ENCODE measurements around the gene MCC.

The MCC gene

DNA sequence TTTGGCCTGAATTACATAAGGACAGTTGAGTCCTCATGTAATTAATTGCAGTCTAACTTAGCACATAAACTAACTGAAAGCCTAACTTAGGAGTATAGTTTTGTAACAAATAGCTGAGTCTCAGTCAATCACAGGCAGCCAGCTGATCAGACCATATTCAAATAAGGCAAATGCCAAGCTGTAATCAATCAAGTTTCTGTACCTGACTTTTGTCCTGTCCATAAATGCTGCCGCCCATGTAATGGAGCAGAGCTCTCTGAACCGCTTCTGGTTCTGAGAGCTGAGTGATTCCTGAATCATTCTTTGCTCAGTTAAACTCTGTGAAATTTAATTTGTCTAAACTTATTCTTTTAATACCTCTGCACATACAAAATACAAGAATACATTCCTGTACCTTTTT lies 158.3 kb downstream of the MCC start:
- H3K36me3 ChIP-seq (ENCODE audit: control insufficient read depth, insufficient read depth, low read length): no peaks in the 10 kb centered on the region
- no peak overlapping the region for H2BK5ac ChIP-seq (ENCODE audit: low read length)
- no peaks in the 10 kb centered on the region for H3K79me1 ChIP-seq (ENCODE audit: low read length)
- no peak overlapping the region for H3K27ac ChIP-seq (ENCODE audit: low read depth, low read length)
- no peak overlapping the region for H2BK120ac ChIP-seq (ENCODE audit: low read depth, low read length)
- H3K4ac ChIP-seq (ENCODE audit: low read depth, low read length): no peak overlapping the region
- H3K4me2 ChIP-seq (ENCODE audit: low read length): no peak overlapping the region
- no peak for DNase-seq
- no peaks in the 10 kb centered on the region for H3K4me1 ChIP-seq (ENCODE audit: control insufficient read depth, low read depth, low read length)
- H3K27me3 ChIP-seq (ENCODE audit: insufficient read depth, low read length, poor library complexity): no peaks in the 10 kb centered on the region
- no peak overlapping the region for H3K23ac ChIP-seq (ENCODE audit: low read length)
- H3K4me3 ChIP-seq (ENCODE audit: low read length): no peak overlapping the region
- H2BK15ac ChIP-seq (replicated peaks; ENCODE audit: low read depth): no peak overlapping the region
- H3K18ac ChIP-seq (ENCODE audit: low read length): no peak overlapping the region
- no peaks in the 10 kb centered on the region for H3K79me2 ChIP-seq (ENCODE audit: control insufficient read depth, insufficient read depth, low read length)
- H2AK5ac ChIP-seq (ENCODE audit: low read length): peak overlapping the region; percentile 12
- H4K8ac ChIP-seq (ENCODE audit: low read depth, low read length): no peak overlapping the region
- H4K5ac ChIP-seq (ENCODE audit: low read length): no peak overlapping the region
- no peak overlapping the region for H3K56ac ChIP-seq (ENCODE audit: low read length)
- WGBS (ENCODE audit: extremely low coverage, insufficient coverage, low lambda C conversion rate): no CpG with 5 or more reads among the region's 2 CpGs
- H3K9ac ChIP-seq (ENCODE audit: low read length): no peak overlapping the region

DNA sequence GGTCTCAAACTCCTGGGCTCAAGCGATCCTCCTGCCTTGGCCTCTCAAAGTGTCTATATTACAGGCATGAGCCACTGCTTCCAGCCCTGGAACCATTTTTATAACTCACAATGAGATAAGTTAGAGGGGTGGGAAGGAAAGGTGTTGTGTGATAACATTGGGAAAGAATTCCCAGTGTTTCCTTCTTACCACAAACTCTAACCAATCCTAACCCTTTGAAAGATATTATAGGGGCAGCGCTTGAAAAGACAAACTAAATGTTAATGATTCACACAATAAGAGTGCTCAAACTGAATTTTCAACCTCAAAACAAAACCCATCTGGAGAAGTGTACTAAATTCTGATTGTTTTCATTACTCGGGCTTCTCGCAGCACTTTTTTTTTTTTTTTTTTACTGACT lies 163.2 kb downstream of the MCC start:
- no peaks in the 10 kb centered on the region for H3K27me3 ChIP-seq (ENCODE audit: insufficient read depth, low read length, poor library complexity)
- no peak overlapping the region for H2AK5ac ChIP-seq (ENCODE audit: low read length)
- H3K4me2 ChIP-seq (ENCODE audit: low read length): no peak overlapping the region
- no peak overlapping the region for H4K8ac ChIP-seq (ENCODE audit: low read depth, low read length)
- H2BK15ac ChIP-seq (replicated peaks; ENCODE audit: low read depth): no peak overlapping the region
- no peak overlapping the region for H2BK120ac ChIP-seq (ENCODE audit: low read depth, low read length)
- H3K18ac ChIP-seq (ENCODE audit: low read length): no peak overlapping the region
- DNase-seq: no peak
- no peak overlapping the region for H3K4me3 ChIP-seq (ENCODE audit: low read length)
- no CpG with 5 or more reads among the region's 4 CpGs for WGBS (ENCODE audit: extremely low coverage, insufficient coverage, low lambda C conversion rate)
- H3K79me1 ChIP-seq (ENCODE audit: low read length): no peaks in the 10 kb centered on the region
- no peaks in the 10 kb centered on the region for H3K79me2 ChIP-seq (ENCODE audit: control insufficient read depth, insufficient read depth, low read length)
- H3K36me3 ChIP-seq (ENCODE audit: control insufficient read depth, insufficient read depth, low read length): no peaks in the 10 kb centered on the region
- H3K4me1 ChIP-seq (ENCODE audit: control insufficient read depth, low read depth, low read length): no peaks in the 10 kb centered on the region
- no peak overlapping the region for H3K9ac ChIP-seq (ENCODE audit: low read length)
- no peak overlapping the region for H3K27ac ChIP-seq (ENCODE audit: low read depth, low read length)
- H3K4ac ChIP-seq (ENCODE audit: low read depth, low read length): no peak overlapping the region
- H2BK5ac ChIP-seq (ENCODE audit: low read length): no peak overlapping the region
- no peak overlapping the region for H4K5ac ChIP-seq (ENCODE audit: low read length)
- H3K23ac ChIP-seq (ENCODE audit: low read length): no peak overlapping the region
- no peak overlapping the region for H3K56ac ChIP-seq (ENCODE audit: low read length)

- Histone ChIP-seq H3K4me3 (ENCODE audit: low read length) (no peak overlapping the region), H3K4me2 (ENCODE audit: low read length) (no peak overlapping the region), H3K36me3 (ENCODE audit: control insufficient read depth, insufficient read depth, low read length) (no peaks in the 10 kb centered on the region), H4K5ac (ENCODE audit: low read length) (no peak overlapping the region), H3K79me1 (ENCODE audit: low read length) (no peaks in the 10 kb centered on the region), H2BK15ac (replicated peaks; ENCODE audit: low read depth) (no peak overlapping the region), H3K27me3 (ENCODE audit: insufficient read depth, low read length, poor library complexity) (no peaks in the 10 kb centered on the region), H3K4me1 (ENCODE audit: control insufficient read depth, low read depth, low read length) (no peaks in the 10 kb centered on the region), H2BK120ac (ENCODE audit: low read depth, low read length) (no peak overlapping the region), H2AK5ac (ENCODE audit: low read length) (no peak overlapping the region), H3K23ac (ENCODE audit: low read length) (no peak overlapping the region), H3K9ac (ENCODE audit: low read length) (no peak overlapping the region), H3K18ac (ENCODE audit: low read length) (no peak overlapping the region), H3K27ac (ENCODE audit: low read depth, low read length) (no peak overlapping the region), H3K79me2 (ENCODE audit: control insufficient read depth, insufficient read depth, low read length) (no peaks in the 10 kb centered on the region), H4K8ac (ENCODE audit: low read depth, low read length) (no peak overlapping the region), H2BK5ac (ENCODE audit: low read length) (no peak overlapping the region), H3K4ac (ENCODE audit: low read depth, low read length) (no peak overlapping the region), H3K56ac (ENCODE audit: low read length) (no peak overlapping the region)
- peak; percentile 32 for DNase-seq
- no CpG with 5 or more reads among the region's 2 CpGs for WGBS (ENCODE audit: extremely low coverage, insufficient coverage, low lambda C conversion rate)
Observed at GRCh38 chr5:113321276-113321675, 167.0 kb downstream of the MCC start.

DNA sequence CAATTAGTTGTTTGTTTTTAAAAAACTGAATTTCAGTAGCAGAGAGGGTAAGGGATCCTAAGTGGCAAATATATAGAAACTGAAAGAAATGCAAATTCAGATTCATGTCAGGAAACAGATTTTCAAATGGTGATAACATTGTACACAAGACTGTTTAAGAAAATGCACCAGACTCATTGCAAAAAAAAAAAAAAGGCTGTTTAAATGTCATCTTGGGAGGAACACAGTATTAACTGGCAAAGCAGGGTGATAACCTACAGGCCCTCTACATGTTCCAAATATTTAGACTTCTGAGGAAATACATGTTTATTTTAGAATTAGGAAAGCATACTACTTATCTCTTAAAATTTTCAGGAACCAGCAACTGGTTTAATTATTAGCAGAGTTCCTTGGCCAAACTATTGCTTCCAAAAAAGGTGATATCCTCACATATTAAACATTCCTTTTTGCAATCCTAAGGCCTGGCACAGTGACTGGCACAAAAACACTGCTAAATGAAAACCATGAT lies 167.9 kb downstream of the MCC start:
- H3K27ac ChIP-seq (ENCODE audit: low read depth, low read length): no peak overlapping the region
- H3K79me2 ChIP-seq (ENCODE audit: control insufficient read depth, insufficient read depth, low read length): no peaks in the 10 kb centered on the region
- H4K8ac ChIP-seq (ENCODE audit: low read depth, low read length): no peak overlapping the region
- H3K18ac ChIP-seq (ENCODE audit: low read length): no peak overlapping the region
- H2BK120ac ChIP-seq (ENCODE audit: low read depth, low read length): no peak overlapping the region
- no peak overlapping the region for H3K9ac ChIP-seq (ENCODE audit: low read length)
- no peak for DNase-seq
- no peaks in the 10 kb centered on the region for H3K79me1 ChIP-seq (ENCODE audit: low read length)
- H3K23ac ChIP-seq (ENCODE audit: low read length): no peak overlapping the region
- no peak overlapping the region for H3K4me2 ChIP-seq (ENCODE audit: low read length)
- no peak overlapping the region for H3K56ac ChIP-seq (ENCODE audit: low read length)
- H3K4ac ChIP-seq (ENCODE audit: low read depth, low read length): no peak overlapping the region
- H2BK5ac ChIP-seq (ENCODE audit: low read length): no peak overlapping the region
- no peak overlapping the region for H4K5ac ChIP-seq (ENCODE audit: low read length)
- H2BK15ac ChIP-seq (replicated peaks; ENCODE audit: low read depth): no peak overlapping the region
- H2AK5ac ChIP-seq (ENCODE audit: low read length): no peak overlapping the region
- no peaks in the 10 kb centered on the region for H3K36me3 ChIP-seq (ENCODE audit: control insufficient read depth, insufficient read depth, low read length)
- no peak overlapping the region for H3K4me3 ChIP-seq (ENCODE audit: low read length)
- H3K4me1 ChIP-seq (ENCODE audit: control insufficient read depth, low read depth, low read length): no peaks in the 10 kb centered on the region
- no peaks in the 10 kb centered on the region for H3K27me3 ChIP-seq (ENCODE audit: insufficient read depth, low read length, poor library complexity)

GRCh38 chr5:113319256-113320053 lies 168.8 kb downstream of the MCC start:
- H3K18ac ChIP-seq (ENCODE audit: low read length): no peak overlapping the region
- no peak overlapping the region for H3K4me3 ChIP-seq (ENCODE audit: low read length)

DNA sequence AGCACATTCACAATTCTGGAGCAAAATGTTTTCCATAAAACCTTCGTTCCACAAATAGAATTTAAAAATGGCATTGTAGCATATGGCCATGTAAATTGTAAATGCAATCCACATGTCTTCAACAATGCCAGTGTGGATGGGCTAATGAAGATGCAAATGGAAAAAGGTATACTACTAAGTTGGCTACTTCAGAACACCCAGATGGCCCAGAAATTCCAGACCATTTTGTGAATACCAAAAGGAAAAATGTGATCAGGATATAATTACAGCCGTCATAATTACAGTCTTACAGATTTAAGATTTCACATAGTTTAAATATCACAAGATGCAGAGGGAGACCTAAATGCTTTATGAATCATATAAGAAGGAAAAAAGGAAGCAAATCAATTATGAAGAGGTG lies 170.6 kb downstream of the MCC start:
- no peak overlapping the region for H4K5ac ChIP-seq (ENCODE audit: low read length)
- no peak for DNase-seq
- H3K23ac ChIP-seq (ENCODE audit: low read length): no peak overlapping the region
- H2AK5ac ChIP-seq (ENCODE audit: low read length): no peak overlapping the region
- no peak overlapping the region for H3K27ac ChIP-seq (ENCODE audit: low read depth, low read length)
- H3K56ac ChIP-seq (ENCODE audit: low read length): no peak overlapping the region
- H3K18ac ChIP-seq (ENCODE audit: low read length): no peak overlapping the region
- no peak overlapping the region for H3K4ac ChIP-seq (ENCODE audit: low read depth, low read length)
- no peaks in the 10 kb centered on the region for H3K4me1 ChIP-seq (ENCODE audit: control insufficient read depth, low read depth, low read length)
- H3K79me2 ChIP-seq (ENCODE audit: control insufficient read depth, insufficient read depth, low read length): no peaks in the 10 kb centered on the region
- H3K4me3 ChIP-seq (ENCODE audit: low read length): no peak overlapping the region
- no peak overlapping the region for H3K4me2 ChIP-seq (ENCODE audit: low read length)
- H3K27me3 ChIP-seq (ENCODE audit: insufficient read depth, low read length, poor library complexity): no peaks in the 10 kb centered on the region
- no peaks in the 10 kb centered on the region for H3K36me3 ChIP-seq (ENCODE audit: control insufficient read depth, insufficient read depth, low read length)
- H2BK15ac ChIP-seq (replicated peaks; ENCODE audit: low read depth): no peak overlapping the region
- no peak overlapping the region for H2BK120ac ChIP-seq (ENCODE audit: low read depth, low read length)
- WGBS (ENCODE audit: extremely low coverage, insufficient coverage, low lambda C conversion rate): no CpG with 5 or more reads among the region's 2 CpGs
- H3K9ac ChIP-seq (ENCODE audit: low read length): no peak overlapping the region
- H2BK5ac ChIP-seq (ENCODE audit: low read length): no peak overlapping the region
- no peaks in the 10 kb centered on the region for H3K79me1 ChIP-seq (ENCODE audit: low read length)
- no peak overlapping the region for H4K8ac ChIP-seq (ENCODE audit: low read depth, low read length)

More at GRCh38 chr5:113319256-113320053, 168.8 kb downstream of the MCC start:
- H3K27ac ChIP-seq (ENCODE audit: low read depth, low read length): no peak overlapping the region
- H2AK5ac ChIP-seq (ENCODE audit: low read length): no peak overlapping the region
- H3K4me1 ChIP-seq (ENCODE audit: control insufficient read depth, low read depth, low read length): no peaks in the 10 kb centered on the region
- H4K8ac ChIP-seq (ENCODE audit: low read depth, low read length): no peak overlapping the region
- no peak overlapping the region for H2BK5ac ChIP-seq (ENCODE audit: low read length)
- no peak overlapping the region for H3K4me2 ChIP-seq (ENCODE audit: low read length)
- H4K5ac ChIP-seq (ENCODE audit: low read length): no peak overlapping the region
- no peak overlapping the region for H2BK120ac ChIP-seq (ENCODE audit: low read depth, low read length)
- H3K56ac ChIP-seq (ENCODE audit: low read length): no peak overlapping the region
- no peak overlapping the region for H2BK15ac ChIP-seq (replicated peaks; ENCODE audit: low read depth)
- H3K79me2 ChIP-seq (ENCODE audit: control insufficient read depth, insufficient read depth, low read length): no peaks in the 10 kb centered on the region
- no peak overlapping the region for H3K4ac ChIP-seq (ENCODE audit: low read depth, low read length)
- no peaks in the 10 kb centered on the region for H3K79me1 ChIP-seq (ENCODE audit: low read length)
- no peak overlapping the region for H3K23ac ChIP-seq (ENCODE audit: low read length)
- H3K9ac ChIP-seq (ENCODE audit: low read length): no peak overlapping the region
- no peak for DNase-seq
- no CpG with 5 or more reads among the region's 5 CpGs for WGBS (ENCODE audit: extremely low coverage, insufficient coverage, low lambda C conversion rate)
- H3K27me3 ChIP-seq (ENCODE audit: insufficient read depth, low read length, poor library complexity): no peaks in the 10 kb centered on the region
- H3K36me3 ChIP-seq (ENCODE audit: control insufficient read depth, insufficient read depth, low read length): no peaks in the 10 kb centered on the region

Data from mesendoderm (in vitro differentiated cells).